EH (cell line): ENCODE data around the gene CDK9.
A peak's percentile ranks its signal among the peaks of the same experiment; 100 is the strongest.
"Not testable (repeated sequence)": the region's sequence is repeated elsewhere in the genome, so short reads cannot be mapped to it uniquely, and the experiment has no call there.

ENCODE experiments used
- DNase-seq: peaks from one replicate; pipeline ENCODE4 v3.0.0-alpha.2; 2015; ENCODE audit warnings: low read depth

CDK9 gene

DNA sequence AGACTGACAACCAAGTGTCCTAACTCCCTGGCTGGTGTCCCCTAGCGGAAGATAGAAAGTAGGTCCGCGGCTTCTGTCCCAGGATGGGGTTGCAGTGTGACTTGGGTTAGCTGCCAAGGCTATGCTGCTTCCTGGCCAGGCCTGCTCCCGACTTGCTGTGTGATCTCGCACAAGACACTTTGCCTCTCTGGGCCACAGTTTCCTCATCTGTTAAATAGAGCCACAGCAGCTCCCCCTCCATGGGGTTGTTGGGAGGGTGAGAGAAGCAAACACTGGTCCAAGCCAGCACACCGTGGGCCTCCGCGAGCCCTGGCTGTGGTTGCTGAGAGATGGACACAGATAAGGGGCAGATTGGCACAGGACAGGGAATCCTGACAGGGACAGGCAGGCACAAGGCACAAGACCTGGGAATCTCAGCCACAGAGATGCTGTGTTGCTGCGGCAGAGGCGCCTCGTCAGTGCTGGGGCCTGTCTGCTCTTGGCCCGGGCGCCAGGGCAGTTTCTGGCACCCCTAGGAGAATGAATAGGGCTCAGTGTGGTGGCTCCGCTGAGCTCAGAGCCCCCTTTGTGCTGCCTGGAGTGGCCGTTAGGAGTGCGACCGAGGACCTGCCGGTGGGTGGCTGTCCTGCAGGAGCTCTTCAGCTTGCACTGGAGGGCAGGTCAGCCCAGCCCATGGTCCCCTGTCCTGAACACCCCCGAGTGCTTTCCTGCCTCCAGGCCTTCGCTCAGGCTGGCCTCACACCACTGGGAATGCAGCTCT lies 5.5 kb upstream of the CDK9 start:
- no peak for DNase-seq

DNA sequence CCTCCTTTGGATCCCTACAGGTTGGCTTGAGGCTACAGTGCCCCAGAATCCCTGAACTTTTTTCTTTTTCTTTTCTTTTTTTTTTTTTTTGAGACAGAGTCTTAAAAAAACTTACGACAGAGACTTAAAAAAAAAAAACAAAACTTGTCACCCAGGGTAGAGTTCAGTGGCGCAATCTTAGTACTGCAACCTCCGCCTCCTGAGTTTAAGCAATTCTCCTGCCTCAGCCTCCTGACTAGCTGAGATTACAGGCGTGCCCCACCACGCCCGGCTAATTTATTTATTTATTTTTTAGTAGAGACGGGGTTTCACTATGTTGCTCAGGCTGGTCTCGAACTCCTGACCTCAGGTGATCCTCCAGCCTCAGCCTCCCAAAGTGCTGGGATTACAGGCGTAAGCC lies 4.9 kb upstream of the CDK9 start:
- not testable (repeated sequence) for DNase-seq

DNA sequence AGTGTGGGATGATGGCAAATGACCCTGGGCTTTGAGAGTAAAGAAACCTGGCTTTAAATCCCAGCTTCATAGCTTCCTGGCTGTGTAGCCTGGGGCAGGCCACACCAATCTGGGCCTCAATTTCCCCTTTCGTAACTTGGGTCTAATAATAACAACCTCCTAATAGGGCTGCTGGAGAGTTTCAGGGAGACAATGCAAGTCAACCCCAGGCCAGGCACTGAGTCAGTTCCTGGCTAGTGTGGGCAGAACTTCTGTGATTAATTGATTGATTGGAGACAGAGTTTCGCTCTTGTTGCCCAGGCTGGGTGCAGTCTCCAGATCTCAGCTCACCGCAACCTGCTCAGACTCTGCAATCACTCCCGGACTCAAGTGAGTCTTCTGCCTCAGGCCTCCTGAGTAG lies 4.0 kb upstream of the CDK9 start:
- no peak for DNase-seq

DNA sequence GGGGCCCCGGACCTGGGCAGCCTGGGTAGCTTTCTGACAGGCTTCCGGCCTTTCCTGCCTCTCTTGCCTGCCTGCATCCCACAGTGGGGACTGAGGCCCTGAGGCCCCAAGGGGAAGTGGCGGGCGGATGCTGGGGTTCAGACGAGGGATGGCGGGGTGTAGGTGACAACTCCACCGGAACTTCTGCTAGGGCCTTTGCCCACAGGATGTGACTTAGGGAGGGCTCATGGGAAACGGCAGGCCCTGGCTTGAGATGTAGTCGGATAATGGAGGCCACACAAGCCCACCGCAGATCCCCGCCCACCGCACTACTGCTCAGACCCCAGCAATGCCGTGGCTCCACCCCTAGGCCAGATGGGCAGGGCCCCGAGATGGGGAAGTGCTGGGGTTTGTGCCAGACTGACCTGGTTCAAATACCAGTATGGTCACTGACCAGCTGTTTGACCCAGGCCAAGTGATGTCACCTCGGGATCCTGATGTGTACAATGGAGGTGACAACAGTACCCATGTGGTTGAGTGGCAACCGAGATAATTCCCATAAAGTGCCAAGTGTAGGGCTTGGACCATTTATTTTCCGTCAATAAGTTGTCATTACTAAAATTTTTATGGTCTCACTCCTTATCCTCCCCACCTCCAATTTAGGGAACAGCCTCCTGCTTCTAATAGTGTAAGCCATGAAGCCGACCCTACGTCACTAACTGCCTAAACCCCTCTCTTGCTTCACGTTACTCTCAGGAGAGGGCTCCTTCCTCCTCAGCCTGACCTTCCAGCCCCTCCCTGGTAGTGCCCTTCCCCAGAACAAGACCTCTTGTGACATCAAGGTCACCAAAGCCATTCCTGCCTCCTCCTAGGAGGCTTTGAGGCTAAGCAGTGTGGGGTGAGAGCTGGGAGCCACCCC lies 2.5 kb upstream of the CDK9 start:
- no peak for DNase-seq

DNA sequence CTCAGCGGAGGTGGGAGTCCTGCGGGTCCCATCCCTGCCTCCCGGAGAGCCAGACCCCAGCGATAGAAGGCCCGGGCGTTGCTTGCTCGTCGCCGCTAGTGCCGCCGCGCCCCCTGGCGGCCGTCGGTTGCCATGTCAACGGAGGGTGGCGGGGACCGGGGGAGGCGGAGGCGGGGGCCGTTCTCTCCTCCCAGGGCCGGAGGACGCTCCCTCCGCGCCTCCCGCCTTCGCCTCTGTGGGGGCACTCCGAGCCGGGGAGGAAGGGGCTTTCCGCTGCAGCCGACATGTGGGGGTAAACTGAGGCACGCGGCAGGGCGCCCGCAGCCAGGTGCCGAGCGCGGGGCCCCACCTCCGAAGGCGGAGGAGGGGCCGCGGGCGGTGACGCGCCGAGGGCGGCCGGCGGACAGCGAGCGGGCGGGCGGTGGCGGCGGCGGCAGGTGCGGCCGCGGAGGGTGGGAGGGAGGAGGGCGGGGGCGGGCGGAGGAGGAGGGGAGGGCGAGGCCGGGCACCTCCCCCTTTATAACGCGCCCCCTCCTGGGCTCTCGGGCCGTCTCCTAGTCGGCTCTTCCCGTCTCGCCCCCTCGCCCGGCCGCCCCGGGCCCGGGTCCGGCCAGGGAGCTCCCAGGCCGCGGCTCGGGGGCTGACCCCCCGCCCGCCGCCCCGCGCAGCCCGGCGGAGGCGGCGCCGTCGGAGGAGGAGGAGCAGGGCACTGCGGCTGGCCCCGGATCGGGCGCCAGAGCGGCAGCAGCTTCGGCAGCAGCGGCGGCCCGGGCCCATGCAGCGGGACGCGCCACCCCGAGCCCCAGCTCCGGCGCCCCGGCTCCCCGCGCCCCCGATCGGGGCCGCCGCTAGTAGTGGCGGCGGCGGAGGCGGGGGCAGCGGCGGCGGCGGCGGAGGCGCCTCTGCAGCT lies 556 bp upstream of the CDK9 start:
- peak; percentile 78 for DNase-seq

DNA sequence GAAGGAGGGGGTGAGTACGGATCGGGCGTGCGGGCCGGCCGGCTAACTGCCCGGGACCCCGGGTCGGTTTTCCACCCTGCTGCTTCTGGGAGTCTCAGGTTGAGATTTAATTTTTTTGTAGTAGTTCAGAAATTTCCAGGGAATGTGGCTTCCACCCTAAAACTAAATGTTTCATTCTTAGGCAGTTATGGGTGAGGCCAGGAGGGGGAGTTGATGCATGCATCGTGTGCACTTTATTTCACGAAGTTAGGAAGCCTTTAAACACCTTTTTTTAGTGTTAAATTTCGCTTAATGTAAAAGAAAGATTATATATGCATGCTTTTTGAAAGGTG lies 905 bp downstream of the CDK9 start:
- DNase-seq = no peak

DNA sequence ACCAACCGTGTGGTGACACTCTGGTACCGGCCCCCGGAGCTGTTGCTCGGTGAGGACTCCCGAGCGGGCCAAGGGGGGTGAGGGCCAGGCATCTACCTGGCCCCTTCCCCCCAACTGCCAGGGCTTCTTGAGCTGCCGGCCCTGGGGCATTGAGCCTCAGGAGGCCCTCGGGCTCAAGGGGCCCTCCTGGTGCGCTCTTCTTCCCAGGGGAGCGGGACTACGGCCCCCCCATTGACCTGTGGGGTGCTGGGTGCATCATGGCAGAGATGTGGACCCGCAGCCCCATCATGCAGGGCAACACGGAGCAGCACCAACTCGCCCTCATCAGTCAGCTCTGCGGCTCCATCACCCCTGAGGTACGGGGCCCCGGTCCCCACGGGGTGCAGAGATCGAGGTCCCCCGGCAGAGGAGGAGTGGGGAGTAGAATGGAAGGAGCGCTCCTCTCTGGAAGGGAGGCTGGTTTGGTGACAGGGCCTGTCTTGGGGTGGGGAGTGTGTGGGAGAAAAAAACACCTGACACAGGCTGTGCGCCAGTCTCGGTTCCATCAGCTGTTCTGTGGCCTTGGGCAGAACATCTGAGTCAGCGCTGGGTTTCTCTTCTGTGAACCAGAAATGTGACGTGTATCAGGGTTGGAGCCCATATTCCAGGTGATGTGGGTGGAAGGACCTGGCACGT lies 2.6 kb downstream of the CDK9 start:
- DNase-seq = no peak

DNA sequence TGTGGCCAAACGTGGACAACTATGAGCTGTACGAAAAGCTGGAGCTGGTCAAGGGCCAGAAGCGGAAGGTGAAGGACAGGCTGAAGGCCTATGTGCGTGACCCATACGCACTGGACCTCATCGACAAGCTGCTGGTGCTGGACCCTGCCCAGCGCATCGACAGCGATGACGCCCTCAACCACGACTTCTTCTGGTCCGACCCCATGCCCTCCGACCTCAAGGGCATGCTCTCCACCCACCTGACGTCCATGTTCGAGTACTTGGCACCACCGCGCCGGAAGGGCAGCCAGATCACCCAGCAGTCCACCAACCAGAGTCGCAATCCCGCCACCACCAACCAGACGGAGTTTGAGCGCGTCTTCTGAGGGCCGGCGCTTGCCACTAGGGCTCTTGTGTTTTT lies 3.3 kb downstream of the CDK9 start:
- no peak for DNase-seq

DNA sequence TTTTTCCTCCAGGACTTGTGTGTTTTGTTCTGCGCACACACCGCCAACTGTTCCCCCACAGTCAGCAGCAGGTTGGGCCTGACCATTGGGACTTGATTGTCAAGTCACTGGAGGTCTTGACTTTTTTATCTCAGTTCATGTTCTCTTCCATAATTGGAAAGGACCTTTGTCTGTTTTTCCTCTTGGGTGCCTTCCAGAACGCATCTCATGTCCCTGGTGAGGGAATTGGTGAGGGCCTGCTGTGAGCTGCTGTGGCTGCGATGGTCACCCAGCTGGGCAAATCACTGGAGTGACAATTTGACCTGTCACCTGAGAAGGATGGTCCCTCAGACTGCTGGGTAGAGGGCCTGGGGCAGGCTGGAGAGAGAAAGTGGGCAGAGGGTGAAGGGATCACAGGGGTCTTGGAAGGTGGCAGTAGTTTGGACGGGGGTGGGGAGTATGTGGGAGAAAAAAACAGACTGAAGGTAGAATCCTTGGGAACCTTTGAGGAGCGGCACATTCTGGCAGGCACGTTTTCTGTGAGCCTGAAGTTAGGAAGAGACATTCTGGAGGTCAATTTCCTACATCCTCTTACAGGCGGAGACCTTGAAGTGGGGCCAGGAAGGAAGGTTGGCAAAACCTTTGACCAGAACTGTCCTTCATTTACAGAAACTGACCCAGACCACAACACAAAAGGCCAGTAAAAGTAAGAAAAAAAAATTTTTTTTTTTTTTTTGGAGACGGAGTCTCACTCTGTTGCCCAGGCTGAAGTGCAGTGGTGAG lies 4.4 kb downstream of the CDK9 start:
- no peak for DNase-seq

DNA sequence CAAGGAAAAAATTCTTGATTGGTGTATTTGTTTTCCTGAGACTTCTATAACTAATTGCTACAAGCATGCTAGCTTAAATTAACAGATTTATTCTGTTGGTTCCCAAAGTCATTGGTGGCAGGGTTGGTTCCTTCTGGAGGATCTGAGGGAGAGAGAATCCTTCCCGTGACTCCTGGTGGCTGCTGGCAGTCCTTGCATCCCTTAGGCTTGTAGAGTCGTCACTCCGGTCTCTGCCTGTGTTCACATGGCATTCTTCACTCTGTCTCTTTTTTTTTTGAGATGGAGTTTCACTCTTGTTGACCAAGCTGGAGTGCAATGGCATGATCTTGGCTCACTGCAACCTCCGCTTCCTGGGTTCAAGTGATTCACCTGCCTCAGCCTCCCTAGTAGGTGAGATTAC lies 5.3 kb downstream of the CDK9 start:
- no peak for DNase-seq

DNA sequence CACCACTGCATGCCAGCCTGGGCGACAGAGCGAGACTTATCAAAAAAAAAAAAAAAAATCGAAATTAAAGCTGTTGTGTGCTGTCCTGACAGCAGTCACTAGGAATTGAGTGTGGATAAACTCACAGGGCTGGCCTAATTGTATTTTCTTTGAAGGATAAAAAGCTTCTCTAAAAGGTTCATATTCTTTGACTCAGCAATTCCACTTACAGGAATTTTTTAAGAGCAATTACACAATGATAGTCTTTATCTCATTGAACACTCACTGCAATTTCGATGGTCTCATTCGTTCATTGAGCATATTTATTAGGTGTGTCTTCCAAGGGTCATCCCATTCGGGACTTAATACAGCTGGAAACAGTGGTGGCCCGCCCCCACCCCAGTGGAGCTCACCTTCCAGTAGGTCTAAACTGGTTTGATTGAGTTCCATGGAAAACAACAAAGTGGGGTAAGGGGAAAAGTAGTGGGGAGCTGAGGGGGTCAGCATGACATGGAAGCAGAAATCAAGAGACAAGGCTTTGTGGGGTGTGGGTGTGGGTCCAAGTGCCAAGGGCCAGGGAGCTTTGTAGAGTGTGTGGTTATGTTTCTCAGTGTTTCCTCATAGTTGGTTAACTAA lies 6.7 kb downstream of the CDK9 start:
- DNase-seq = no peak

DNA sequence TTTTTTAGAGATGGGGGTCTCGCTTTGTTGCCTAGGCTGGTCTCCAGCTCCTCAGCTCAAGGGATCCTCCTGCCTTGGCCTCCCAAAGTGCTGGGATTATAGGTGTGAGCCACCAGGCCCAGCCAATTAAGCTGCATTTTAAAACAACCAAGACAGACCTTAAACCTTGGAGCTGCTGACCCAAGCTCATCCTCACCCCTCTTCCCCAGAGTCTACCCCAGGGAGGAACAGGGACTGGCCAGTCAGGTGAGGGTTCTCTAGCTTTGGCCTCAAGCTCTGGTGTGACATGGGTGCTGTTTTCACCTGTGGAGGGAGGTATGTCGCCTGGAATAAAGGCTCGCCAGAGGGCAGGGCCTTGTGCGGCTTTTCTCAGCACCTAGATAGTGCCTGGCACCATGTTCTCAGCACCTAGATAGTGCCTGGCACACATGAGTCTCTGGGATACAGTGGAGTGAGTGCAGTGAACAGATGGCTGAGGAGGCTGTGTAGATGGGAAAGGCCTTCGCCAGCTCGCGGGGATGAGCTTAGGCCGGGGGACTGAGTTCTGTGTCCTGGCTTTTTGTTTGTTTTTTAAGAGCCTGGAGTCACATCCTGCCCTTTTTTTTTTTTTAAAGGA lies 7.4 kb downstream of the CDK9 start:
- DNase-seq = peak; percentile 61

DNA sequence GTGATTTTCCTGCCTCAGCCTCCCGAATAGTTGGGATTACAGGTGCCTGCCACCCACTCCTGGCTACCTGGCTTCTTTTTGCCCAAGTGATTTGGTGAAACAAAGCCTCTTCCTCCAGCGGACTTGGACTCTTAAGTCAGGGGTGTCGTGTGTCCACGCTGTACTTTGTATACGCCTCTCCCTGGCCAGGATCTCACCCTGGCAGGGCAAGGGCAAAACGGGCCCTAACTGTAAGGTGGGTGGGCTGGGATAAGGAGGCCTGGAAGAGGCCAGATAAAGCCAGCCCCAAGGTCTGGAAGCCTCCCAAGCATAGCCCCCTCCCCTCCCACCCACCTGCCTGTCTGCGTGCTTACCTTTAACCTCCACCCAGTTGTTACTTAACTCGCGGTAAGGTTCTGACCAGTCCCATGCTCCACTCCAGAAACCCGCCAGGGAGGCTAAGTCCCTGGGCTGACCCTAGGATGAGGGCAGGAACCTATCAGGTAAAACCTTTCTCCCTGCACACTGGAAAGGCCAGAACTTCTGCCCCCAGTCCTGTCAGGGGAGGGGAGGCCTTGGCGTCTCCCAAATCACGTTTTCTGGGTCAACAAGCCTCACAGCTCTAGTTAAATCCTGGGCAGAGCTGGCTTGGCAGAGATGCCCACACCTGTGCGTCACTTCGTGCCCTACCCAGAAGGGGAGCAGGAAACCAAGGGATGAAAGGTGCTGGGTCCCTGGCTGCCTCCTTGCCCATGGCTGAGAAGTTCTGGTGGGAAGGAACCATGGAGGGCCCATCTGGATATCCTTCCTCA lies 8.4 kb downstream of the CDK9 start:
- no peak for DNase-seq

DNA sequence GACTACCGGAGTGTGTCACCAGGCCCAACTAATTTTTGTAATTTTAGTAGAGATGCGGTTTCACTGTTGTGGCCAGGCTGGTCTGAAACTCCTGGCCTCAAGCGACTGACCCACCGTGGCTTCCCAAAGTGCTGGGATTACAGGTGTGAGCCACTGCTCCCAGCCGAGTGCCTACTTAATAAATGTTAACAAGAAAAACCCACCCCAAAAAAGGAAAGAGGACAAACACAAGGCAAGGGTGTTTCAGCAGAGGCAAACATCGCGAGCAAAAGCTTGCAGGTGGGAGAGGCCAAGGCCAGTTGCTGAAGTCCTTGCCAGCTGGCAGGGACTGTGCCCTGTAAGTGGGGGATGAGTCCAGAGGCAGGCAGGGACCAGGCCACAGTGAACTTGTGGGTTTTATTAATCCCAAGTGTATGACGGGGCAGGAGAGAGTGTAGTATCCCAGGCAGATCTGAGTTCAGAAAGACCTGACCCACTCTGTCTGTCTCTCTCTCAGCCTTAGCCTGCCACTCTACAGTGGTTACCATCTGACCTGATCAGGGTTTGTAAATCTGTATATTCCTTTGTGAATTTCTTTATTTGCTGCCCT lies 10.5 kb downstream of the CDK9 start:
- DNase-seq = peak; percentile 51

DNA sequence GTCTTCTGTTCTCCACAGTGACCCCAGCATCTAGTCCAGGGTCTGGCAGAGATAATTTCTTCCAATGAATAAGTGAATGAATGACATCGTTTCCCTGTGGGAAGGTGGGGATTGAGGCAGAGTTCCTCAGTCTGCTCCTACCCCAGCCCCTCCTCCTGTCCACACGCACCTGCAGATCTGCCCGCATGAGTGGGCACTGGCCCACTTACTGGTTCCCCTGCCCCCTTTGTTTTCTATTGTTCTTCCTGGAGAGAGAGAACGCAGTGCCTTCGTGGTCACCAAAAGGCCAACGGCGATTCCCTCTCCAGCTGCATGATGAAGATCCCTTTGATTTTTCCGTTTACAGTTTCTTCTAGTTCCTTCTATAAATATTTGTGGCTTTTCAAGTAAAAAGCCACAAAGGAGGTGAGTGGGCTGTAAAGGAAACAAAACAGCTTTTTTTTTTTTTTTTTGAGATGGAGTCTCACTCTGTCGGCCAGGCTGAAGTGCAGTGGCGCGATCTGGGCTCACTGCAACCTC lies 11.1 kb downstream of the CDK9 start:
- peak; percentile 54 for DNase-seq

DNA sequence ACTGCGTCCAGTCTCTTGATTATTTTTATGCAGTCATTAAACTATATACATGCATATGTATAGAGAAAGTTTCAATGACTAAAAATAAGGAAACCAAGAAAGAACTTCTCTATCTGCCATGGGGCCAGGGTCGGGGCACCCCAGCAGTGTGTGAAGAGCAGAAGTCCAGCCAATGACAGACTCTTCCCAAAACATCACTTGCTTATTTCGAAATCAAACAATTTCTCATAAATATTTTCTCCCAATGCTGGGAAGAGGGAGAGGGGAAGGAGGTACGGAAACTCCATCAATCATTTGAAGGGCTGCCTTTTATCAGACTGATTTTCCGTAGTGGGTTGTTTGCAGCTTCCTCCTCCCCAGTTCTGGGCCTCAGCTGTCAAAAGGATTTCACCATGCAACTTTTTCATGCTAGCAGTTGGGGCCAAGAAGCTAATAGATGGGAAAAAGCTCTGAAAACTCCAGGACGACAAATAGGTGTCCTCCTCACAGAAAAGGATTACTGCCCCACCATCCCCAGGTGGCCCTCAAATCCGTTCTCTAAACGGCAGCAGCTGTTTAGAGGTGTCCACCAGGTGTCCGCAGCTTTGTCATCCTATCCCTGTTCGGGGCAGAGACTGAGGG lies 16.2 kb downstream of the CDK9 start:
- peak; percentile 18 for DNase-seq

DNA sequence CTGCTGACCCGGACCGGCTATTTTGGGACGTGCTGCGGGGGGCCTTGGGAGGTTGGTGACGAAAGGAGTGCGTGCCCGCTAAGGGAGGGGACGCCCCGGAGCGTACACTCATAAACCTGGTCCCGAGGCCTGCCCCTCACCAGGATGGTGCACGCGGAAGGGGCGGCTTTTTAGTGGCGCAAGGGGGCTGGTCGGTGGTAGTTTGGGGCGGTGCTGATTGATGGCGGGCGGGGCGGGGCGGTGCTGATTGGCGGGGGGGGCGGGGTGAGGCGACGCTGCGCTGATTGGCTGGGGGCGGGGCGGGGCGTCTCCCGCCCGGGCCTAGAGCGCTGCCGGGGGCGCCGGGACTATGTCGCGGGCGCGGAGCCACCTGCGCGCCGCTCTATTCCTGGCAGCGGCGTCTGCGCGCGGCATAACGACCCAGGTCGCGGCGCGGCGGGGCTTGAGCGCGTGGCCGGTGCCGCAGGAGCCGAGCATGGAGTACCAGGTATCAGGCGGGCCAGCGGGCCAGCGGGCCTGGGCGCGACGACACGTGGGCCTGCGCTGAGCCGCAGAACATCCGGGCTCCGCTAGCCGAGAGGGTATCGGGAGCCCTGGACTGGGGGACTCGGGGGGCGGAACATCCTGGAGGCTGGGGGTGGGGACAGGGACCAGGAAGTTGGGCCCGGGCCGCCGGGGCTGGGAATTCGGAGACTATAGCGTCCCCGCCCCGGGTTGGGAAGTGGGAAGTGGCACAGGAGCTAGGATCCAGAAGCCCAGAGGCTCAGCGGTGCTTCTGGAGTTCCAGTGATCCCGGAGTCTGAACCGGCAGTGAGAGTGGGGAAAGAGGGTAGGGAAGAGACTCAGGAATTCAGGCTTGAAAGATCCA lies 17.0 kb downstream of the CDK9 start, which contains the start of gene FPGS:
Gene FPGS (plus strand): TSS at position 307 of the 868 bp plus-strand sequence. CDS start 43 bp downstream, at position 350.
- peak; percentile 95 for DNase-seq
